ENCODE results near the gene FLOT2. TPM values are rescaled to one million over a fixed set of nuclear protein-coding genes. Genes with fewer than 3 reads are reported as not detected.

The FLOT2 gene
- total RNA-seq, 4 donors from 2014 or later: 60.2 to 94.8 (median 86.0) TPM

- intact Hi-C loops (cut with DNase I): no loop called here
- WGBS: 89% methylated on average over 7 of the region's 7 CpGs
Observed at GRCh38 chr17:28873839-28874238, 23.7 kb downstream of the FLOT2 start.

GRCh38 chr17:28871056-28871579 lies 26.4 kb downstream of the FLOT2 start:
- TF ChIP-seq EP300 (IDR thresholded peaks at IDR 0.05) (no peak), POLR2A (IDR thresholded peaks at IDR 0.05; ENCODE audit: low read depth) (no peak), POLR2AphosphoS5 (IDR thresholded peaks at IDR 0.05) (no peak), CTCF (IDR thresholded peaks at IDR 0.05) (no peak)
- Histone ChIP-seq H3K4me1 (no peaks in the 10 kb centered on the region), H3K9me3 (no peaks in the 10 kb centered on the region), H3K27me3 (no peaks in the 10 kb centered on the region), H3K36me3 (no peaks in the 10 kb centered on the region), H3K4me3 (no peak overlapping the region), H3K27ac (replicated peaks in 1 of 4) (no peak overlapping the region)
- WGBS: 92% methylated on average over 6 of the region's 6 CpGs
- intact Hi-C loops (cut with DNase I): no loop called here
- no peak for DNase-seq (ENCODE audit: extremely low spot score)

More at GRCh38 chr17:28873839-28874238, 23.7 kb downstream of the FLOT2 start:
- Histone ChIP-seq H3K27me3 (no peaks in the 10 kb centered on the region), H3K9me3 (no peaks in the 10 kb centered on the region), H3K27ac (replicated peaks in 1 of 4) (no peak overlapping the region), H3K4me1 (no peaks in the 10 kb centered on the region), H3K36me3 (peaks cover under 1 to 15% (median 7%) of the 10 kb centered on the region in 4 donors), H3K4me3 (no peak overlapping the region)
- no peak for TF ChIP-seq POLR2A (IDR thresholded peaks at IDR 0.05; ENCODE audit: low read depth)
- TF ChIP-seq EP300 (IDR thresholded peaks at IDR 0.05): no peak
- no peak for TF ChIP-seq POLR2AphosphoS5 (IDR thresholded peaks at IDR 0.05)
- TF ChIP-seq CTCF (IDR thresholded peaks at IDR 0.05): no peak
- no peak for DNase-seq (ENCODE audit: extremely low spot score)

GRCh38 chr17:28867276-28867675 lies 30.3 kb downstream of the FLOT2 start:
- TF ChIP-seq CTCF (IDR thresholded peaks at IDR 0.05) (no peak), POLR2A (IDR thresholded peaks at IDR 0.05; ENCODE audit: low read depth) (no peak), POLR2AphosphoS5 (IDR thresholded peaks at IDR 0.05) (no peak), EP300 (IDR thresholded peaks at IDR 0.05) (no peak)
- intact Hi-C loops (cut with DNase I): no loop called here
- Histone ChIP-seq H3K4me3 (no peak overlapping the region), H3K4me1 (no peaks in the 10 kb centered on the region), H3K36me3 (peaks cover 0 to 8% (median 0%) of the 10 kb centered on the region in 4 donors), H3K27me3 (no peaks in the 10 kb centered on the region), H3K9me3 (no peaks in the 10 kb centered on the region), H3K27ac (replicated peaks in 1 of 4) (no peak overlapping the region)
- DNase-seq (ENCODE audit: extremely low spot score): no peak
- WGBS: 94% methylated on average over 7 of the region's 7 CpGs

- no peak for DNase-seq (ENCODE audit: extremely low spot score)
- Histone ChIP-seq H3K36me3 (peaks cover 0 to 16% (median 5%) of the 10 kb centered on the region in 4 donors), H3K4me1 (no peaks in the 10 kb centered on the region), H3K9me3 (no peaks in the 10 kb centered on the region), H3K4me3 (no peak overlapping the region), H3K27ac (replicated peaks in 1 of 4) (no peak overlapping the region), H3K27me3 (no peaks in the 10 kb centered on the region)
- TF ChIP-seq CTCF (IDR thresholded peaks at IDR 0.05): no peak
- TF ChIP-seq POLR2A (IDR thresholded peaks at IDR 0.05; ENCODE audit: low read depth): no peak
- no peak for TF ChIP-seq EP300 (IDR thresholded peaks at IDR 0.05)
- no peak for TF ChIP-seq POLR2AphosphoS5 (IDR thresholded peaks at IDR 0.05)
- intact Hi-C loops (cut with DNase I): no loop called here
- 93% methylated on average over 13 of the region's 13 CpGs for WGBS
Observed at GRCh38 chr17:28865946-28866752, 31.4 kb downstream of the FLOT2 start.
